Mononuclear cell (primary cell): ENCODE measurements around the gene SAMD14. TPM values are rescaled to one million over a fixed set of nuclear protein-coding genes. Genes with fewer than 3 reads are reported as not detected.

Experiments
- H3K27me3 ChIP-seq: 2 replicates; pipeline ENCODE4 v1.6.0; 2011; ENCODE audit warnings: low read length, control low read depth; ENCODE audit not compliant: insufficient read depth
- H3K4me1 ChIP-seq: 2 replicates; pipeline ENCODE4 v1.5.1; 2011; ENCODE audit warnings: mild to moderate bottlenecking, low read length, control low read depth; ENCODE audit not compliant: insufficient read depth
- H3K4me3 ChIP-seq: 2 replicates; pipeline ENCODE4 v1.5.1; 2011; ENCODE audit warnings: mild to moderate bottlenecking, low read length, moderate library complexity
- H3K9me3 ChIP-seq: 2 replicates; pipeline ENCODE4 v1.5.1; 2011; ENCODE audit warnings: low read depth, mild to moderate bottlenecking, control low read depth, low read length
- total RNA-seq: library from RNA; depleted of rRNA; stranded (reverse); fragments of >200 nt; gene quantifications from one replicate; pipeline ENCODE4 v1.2.3, GENCODE V29; 2012

SAMD14 gene
- total RNA-seq, 1 donor, result 0.63 TPM

DNA sequence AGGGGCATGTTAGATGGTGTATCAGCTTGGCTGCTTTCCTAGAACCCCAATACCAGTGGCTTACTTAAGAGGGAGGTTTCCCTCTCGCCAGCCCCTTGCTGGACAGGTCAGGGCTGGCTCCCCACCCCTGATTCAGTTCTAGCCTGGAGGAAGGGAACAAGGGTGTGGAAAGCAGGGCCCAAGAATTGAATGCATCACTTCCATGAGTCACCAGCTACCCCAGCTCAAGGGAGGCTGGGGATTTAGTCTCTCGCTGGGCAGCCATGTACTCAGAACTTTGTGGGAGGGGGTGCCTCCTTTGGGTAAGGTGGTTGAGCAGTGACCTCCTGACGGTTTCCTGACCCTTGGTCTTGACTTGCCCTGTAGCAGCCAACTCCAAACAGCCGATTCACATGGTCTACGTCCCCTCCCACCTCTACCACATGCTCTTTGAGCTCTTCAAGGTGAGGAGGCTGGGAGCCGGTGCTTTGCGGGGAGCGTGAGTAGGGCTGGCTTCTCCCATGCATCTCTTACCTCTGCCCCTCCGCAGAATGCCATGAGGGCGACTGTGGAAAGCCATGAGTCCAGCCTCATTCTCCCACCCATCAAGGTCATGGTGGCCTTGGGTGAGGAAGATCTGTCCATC is 22.1 kb downstream of the SAMD14 start:
- Histone ChIP-seq H3K27me3 (no peaks in the 10 kb centered on the region), H3K9me3 (no peaks in the 10 kb centered on the region), H3K4me3 (no peak overlapping the region), H3K4me1 (no peaks in the 10 kb centered on the region)

DNA sequence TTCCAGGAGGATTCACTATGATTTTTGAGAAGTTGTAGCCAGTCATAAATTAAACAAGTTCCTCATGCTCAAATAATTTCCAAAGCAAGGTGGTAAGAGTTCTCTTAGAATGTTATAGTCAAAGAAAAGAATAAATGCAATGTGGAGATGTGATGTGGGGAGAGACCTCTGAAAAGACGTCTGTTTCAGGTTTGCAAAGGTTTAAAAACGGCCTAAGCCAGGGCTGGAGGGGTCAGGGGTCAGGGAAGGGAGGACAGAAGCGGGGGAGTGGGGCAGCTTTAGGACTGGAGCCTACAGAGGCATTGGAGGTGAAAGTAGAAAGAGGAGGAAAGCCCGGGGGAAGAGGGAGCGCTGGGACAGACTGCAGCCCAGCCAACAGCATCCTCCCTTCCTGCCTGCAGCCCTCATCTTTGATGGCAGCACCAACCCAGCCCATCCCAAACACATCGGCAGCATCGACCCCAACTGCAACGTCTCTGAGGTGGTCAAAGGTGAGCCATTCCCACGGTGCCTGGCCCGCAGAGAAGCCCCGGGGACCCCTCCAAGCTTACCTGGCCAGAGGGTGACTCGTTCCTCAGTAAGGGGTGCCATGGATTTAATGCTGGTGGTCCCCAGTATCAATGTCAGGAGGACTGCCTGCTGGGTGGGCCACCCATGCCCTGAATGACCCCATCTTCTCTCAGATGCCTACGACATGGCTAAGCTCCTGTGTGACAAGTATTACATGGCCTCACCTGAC is 23.4 kb downstream of the SAMD14 start:
- Histone ChIP-seq H3K4me1 (no peaks in the 10 kb centered on the region), H3K9me3 (no peaks in the 10 kb centered on the region), H3K27me3 (no peaks in the 10 kb centered on the region), H3K4me3 (no peak overlapping the region)

DNA sequence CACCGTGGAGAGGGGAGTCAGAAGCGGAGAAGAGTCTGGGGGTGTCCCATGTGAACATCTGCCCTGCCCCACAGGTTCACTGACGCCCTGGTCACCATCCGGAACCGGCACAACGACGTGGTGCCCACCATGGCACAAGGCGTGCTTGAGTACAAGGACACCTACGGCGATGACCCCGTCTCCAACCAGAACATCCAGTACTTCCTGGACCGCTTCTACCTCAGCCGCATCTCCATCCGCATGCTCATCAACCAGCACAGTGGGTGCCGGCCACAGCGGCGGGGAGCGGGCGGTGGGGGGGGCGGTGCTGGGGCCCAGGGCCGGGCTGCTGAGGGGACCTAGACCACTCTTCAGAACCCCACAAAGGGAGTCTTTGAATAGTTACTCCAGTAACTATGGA is 24.1 kb downstream of the SAMD14 start:
- H3K4me1 ChIP-seq, result no peaks in the 10 kb centered on the region
- H3K4me3 ChIP-seq, result no peak overlapping the region
- H3K9me3 ChIP-seq, result no peaks in the 10 kb centered on the region
- no peaks in the 10 kb centered on the region for H3K27me3 ChIP-seq

DNA sequence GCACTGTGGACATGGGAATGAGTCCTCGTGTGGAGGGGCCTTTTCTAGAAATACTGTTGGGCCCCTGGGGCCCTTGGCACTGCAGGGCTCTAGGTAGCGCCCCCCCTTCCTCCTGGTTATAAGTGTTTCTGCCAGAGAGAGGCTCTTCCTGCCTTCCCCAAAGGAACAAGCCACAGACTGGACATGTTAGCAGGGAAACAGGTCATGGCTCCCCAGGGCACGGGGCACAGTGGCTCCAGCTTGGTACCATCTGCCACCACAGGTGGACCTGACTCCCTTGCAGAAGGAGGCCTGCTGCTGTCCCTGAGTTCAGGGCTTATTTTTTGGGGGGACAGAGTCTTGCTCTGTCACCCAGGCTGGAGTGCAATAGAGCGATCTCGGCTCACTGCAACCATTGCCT is 26.0 kb downstream of the SAMD14 start:
- no peaks in the 10 kb centered on the region for H3K9me3 ChIP-seq

DNA sequence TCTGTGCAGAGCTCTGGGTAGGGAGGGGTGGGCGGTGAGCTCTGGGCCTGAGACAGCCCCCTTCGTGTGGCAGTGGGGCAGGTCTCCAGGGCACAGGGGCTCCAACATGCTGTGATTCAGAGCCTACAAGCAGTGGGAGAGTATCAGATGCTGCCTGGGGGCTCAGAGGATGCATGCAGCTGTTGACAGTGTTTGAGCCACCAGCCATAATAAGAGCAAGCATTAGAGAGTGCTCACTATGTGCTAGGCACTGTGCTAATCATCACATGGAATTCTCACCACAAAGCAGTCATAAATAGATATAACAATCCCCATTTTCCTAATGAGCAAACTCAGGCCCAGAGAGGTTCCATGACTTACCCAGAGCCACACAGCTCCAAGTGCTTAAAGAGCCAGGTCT is 26.7 kb downstream of the SAMD14 start:
- Histone ChIP-seq H3K9me3 (no peaks in the 10 kb centered on the region), H3K4me3 (no peak overlapping the region), H3K4me1 (no peaks in the 10 kb centered on the region), H3K27me3 (no peaks in the 10 kb centered on the region)

More for the DNA sequence above, 26.0 kb downstream of the SAMD14 start:
- H3K4me3 ChIP-seq, result no peak overlapping the region
- H3K27me3 ChIP-seq, result no peaks in the 10 kb centered on the region
- H3K4me1 ChIP-seq, result no peaks in the 10 kb centered on the region

DNA sequence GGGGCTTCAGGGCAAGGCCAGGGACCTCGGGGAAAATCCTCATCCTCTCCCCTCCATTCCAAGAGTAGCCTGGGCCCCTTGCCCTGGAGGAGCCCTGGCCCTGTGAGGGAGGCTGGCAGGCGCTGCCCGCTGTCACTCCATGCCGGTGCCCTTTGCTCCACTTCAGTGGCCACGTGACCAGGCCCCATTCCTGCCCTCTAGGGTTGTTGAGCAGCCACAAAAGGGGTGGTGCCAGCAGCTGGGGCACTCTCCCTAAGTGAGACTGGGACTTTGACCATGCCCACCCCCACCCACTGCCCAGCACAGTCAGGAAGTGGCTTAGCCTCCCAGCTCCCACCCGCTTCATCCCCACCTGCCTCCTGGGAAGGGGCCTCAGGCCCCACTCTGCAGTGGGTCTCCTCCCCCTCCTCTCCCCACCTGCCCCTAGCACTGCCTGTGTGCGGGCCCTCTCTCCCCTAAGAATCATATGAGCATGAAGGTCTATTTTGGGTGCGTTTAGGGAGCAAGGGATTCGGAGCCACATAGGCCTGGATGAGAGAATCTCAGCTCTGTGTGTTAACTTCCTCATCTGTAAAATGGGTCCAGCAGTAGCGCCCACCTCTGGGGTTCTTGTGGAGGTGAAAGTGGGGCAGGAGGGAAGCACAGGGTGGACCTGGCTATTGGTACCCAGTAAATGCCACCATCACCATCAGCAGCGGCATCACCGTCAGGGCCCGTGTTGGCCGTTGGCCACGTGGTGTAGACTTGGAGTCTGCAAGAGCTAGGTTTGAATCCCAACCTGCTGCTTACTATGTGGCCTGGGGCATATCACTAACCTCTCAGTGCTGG is 27.6 kb downstream of the SAMD14 start:
- Histone ChIP-seq H3K27me3 (no peaks in the 10 kb centered on the region), H3K4me1 (no peaks in the 10 kb centered on the region), H3K4me3 (no peak overlapping the region), H3K9me3 (no peaks in the 10 kb centered on the region)

DNA sequence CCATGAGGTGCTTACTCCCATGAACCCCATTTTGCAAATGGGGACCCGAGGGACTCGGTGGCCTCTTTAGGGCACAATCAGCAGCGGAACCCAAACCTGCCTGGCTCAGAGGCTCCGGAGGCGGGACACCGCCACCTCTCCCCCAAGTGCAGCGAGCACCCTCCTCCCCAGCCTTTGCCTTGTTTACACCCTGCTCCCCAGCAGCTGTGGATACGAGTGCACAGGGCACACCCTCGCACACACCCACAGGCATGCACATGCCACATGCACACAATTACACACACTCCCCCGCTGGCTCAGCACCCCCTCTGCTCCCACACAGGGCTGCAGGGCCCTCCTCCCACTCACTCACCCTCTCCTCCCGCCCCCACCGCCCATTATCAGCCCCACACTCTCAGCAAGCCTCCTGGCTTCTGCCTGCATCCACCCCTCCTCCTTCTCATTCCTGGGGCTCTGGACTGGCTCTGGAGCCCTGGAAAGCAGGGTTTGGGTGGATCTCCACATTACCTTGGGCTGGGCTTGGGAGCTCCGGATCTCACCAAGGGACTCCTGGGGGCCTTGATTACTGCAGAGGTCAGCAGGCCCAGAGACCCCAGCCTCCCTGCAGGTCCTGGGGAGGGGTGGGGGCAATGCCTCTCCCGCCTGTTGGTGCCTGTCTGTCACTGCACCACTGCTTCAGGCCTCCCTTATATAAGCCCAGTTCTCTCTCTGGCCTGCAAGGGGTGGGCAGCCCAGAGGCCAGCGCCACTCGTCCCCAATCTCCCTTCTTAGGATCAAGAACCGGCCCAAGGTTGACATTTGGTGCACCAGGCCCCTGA is 28.4 kb downstream of the SAMD14 start:
- H3K27me3 ChIP-seq, result no peaks in the 10 kb centered on the region
- H3K4me3 ChIP-seq, result no peak overlapping the region
- H3K4me1 ChIP-seq, result peaks cover 5% of the 10 kb centered on the region

DNA sequence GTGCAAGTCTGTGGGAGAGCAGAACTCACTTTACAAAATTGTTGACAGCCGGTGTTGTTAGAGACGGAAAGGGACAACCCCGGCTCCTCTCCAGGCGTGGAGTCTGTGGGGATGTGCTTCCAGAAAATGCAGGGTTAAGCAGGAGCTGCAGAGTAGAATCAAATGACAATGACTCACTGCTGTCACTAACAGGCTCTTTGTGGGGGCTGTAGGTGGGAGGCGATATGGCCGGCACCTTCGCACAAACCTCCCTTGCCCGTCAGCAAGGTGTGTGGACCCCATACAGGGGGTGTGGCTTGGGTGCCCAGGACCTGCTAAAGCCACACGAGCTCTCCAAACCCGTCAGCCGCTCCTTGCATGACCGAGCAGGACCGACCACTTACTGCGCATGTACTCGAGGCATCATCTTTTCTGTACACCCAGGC is 29.0 kb downstream of the SAMD14 start:
- peaks cover 11% of the 10 kb centered on the region for H3K4me1 ChIP-seq
- H3K9me3 ChIP-seq, result no peaks in the 10 kb centered on the region
- H3K4me3 ChIP-seq, result no peak overlapping the region
- H3K27me3 ChIP-seq, result no peaks in the 10 kb centered on the region

More for the DNA sequence above, 28.4 kb downstream of the SAMD14 start:
- H3K9me3 ChIP-seq, result no peaks in the 10 kb centered on the region

DNA sequence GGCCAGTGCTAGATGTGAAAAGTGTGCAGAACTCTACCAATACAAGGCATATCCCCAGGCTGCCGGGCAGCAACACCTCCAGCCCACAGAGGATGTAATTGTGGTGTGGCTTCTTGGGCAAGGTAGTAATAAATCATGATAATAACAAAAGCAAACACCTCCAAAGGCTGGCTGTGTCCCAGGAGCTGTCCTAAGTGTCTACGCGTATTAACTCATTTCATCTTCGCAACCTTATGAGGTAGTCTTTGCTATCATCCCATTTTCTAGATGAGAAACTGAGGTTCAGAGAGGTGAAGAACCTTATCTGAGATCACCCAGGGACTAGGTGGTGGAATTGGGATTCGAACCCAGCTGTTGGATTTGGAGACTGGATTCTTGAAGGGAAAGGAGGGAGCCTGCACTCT is 29.5 kb downstream of the SAMD14 start:
- Histone ChIP-seq H3K9me3 (no peaks in the 10 kb centered on the region), H3K27me3 (no peaks in the 10 kb centered on the region), H3K4me1 (peaks cover 16% of the 10 kb centered on the region), H3K4me3 (no peak overlapping the region)

DNA sequence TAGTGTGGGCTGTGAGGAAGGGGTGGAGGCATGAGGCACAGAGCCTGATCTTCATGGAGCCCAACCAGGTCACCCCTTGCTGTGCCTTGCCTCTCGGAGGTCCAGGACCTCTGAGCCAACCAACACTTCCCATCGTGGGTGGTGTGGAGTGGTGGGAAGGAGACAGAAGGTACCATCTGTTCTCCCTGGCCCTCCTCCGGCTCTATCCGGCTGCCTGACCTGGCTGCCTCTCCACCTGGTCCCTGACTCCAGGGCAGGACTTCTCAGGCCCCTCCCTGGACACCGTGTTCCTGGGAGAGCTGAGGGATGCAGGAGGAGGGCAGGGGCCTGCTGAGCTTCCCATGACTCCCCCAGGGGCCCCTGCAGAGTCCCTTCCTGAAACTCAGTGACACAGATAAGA is 31.0 kb downstream of the SAMD14 start:
- peaks cover 19% of the 10 kb centered on the region for H3K4me1 ChIP-seq
- H3K4me3 ChIP-seq, result no peak overlapping the region
- H3K9me3 ChIP-seq, result no peaks in the 10 kb centered on the region
- no peaks in the 10 kb centered on the region for H3K27me3 ChIP-seq

DNA sequence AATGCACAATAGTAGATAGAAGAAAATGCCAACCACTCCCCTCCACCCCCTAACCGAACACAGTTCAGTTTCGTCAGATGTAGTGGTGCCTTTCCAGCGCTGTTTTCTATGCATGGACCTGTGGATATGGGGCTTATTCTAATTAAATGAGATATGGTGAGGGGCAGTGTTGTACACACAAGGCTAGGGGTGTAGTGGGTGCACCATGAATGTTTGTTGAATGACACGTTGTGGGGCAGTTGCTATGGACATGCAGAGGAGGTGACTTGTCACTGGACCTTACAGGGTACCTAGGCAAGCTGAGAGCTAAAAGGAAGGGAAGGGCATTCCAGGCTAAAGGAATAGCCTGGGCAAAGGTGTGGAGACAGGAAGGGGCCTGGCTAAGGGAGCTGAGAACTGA is 31.4 kb downstream of the SAMD14 start:
- Histone ChIP-seq H3K4me3 (no peak overlapping the region), H3K27me3 (no peaks in the 10 kb centered on the region), H3K9me3 (no peaks in the 10 kb centered on the region), H3K4me1 (peaks cover 19% of the 10 kb centered on the region)

DNA sequence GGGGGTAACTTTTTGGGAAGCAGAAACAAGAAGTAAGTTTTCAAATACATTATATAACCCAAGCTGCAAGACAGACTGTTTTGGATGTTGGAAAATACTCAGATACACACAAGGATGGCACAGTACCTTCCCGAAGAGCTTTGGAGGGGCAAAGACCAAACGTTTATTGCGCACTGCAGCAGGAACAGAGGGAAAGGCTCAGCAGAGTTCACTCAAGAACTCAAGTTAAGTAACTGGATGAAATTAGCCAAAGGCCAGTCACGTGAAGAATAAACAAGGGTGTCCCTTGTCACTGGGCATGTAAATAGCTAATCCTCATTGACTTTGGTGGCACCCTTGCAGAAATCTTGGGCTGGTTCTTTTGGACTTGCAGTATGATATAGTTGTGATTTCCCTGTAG is 32.0 kb downstream of the SAMD14 start:
- Histone ChIP-seq H3K9me3 (no peaks in the 10 kb centered on the region), H3K4me3 (no peak overlapping the region), H3K4me1 (peaks cover 19% of the 10 kb centered on the region)

DNA sequence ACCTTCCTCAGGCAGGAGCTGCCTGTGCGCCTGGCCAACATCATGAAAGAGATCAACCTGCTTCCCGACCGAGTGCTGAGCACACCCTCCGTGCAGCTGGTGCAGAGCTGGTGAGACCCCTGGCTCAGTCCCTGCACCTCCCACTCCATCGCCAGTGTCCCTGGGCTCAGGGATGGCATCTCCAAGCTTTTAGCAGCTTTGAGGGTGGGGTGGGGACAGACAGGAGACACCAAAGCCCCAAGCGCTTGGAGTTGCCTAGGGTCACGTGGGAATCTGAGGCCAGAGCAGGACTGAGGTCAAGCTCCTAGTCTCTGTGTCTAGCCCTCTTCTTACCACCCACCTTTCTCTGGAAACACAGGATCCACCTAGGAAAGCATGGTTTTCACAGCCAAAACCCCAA is 32.5 kb downstream of the SAMD14 start:
- Histone ChIP-seq H3K4me3 (no peak overlapping the region), H3K27me3 (no peaks in the 10 kb centered on the region), H3K9me3 (no peaks in the 10 kb centered on the region), H3K4me1 (peaks cover 19% of the 10 kb centered on the region)

More for the DNA sequence above, 32.0 kb downstream of the SAMD14 start:
- H3K27me3 ChIP-seq, result no peaks in the 10 kb centered on the region

DNA sequence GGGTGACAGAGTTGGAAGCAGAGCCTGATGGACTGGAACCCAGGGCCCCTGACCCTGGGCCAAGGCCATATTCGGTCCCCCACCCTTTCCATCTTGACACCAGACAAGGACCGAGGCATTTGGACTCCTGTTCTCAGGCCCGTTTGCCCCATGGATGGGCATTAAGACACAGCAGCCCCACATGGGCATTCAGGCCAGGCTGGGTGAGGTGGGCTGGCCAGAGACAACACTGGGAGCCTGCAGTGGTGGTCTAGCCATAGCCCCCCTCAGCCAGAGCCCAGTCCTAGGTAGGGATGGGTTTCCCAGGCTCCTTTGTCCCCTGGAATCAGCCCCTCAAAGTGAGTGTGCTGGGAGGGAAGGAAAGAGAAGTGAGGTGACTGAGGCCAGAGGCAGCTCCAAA is 33.2 kb downstream of the SAMD14 start:
- H3K9me3 ChIP-seq, result no peaks in the 10 kb centered on the region
- no peak overlapping the region for H3K4me3 ChIP-seq
- peaks cover 19% of the 10 kb centered on the region for H3K4me1 ChIP-seq
- no peaks in the 10 kb centered on the region for H3K27me3 ChIP-seq

DNA sequence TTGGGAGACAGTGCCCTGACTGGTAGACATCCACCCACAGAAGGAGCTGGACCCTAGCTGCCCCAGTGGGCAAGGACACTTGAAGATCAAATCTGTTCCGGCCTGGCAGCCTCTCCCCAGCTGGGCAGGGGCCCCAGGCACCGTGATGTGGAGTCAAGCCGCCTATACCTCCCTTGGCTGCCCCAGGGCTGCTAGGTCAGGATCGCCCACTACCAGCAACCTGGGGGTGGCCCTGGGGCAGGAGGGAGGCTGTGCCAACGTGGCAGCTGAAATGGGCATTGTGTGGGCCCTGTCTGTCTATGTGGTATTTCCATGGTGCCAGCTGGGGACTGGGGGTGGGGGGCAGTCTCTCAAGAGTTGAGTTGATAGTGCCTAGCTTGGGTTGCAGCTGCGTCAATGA is 33.9 kb downstream of the SAMD14 start:
- no peaks in the 10 kb centered on the region for H3K27me3 ChIP-seq

More for the DNA sequence above, 33.9 kb downstream of the SAMD14 start:
- Histone ChIP-seq H3K4me1 (peaks cover 19% of the 10 kb centered on the region), H3K4me3 (no peak overlapping the region), H3K9me3 (no peaks in the 10 kb centered on the region)
